ENCODE results near the gene TRAFD1. TPM values are rescaled to one million over a fixed set of nuclear protein-coding genes. Genes with fewer than 3 reads are reported as not detected.

TRAFD1 gene
- total and polyA plus RNA-seq, 2 of the 13 experiments (the other 11 are each of a cell fraction or from before 2014, with no cell fraction given) = 9.5 to 20.9 TPM

GRCh38 chr12:112130441-112130998, 5.2 kb downstream of the TRAFD1 start (continued):
- TF ChIP-seq, protein P1, sequence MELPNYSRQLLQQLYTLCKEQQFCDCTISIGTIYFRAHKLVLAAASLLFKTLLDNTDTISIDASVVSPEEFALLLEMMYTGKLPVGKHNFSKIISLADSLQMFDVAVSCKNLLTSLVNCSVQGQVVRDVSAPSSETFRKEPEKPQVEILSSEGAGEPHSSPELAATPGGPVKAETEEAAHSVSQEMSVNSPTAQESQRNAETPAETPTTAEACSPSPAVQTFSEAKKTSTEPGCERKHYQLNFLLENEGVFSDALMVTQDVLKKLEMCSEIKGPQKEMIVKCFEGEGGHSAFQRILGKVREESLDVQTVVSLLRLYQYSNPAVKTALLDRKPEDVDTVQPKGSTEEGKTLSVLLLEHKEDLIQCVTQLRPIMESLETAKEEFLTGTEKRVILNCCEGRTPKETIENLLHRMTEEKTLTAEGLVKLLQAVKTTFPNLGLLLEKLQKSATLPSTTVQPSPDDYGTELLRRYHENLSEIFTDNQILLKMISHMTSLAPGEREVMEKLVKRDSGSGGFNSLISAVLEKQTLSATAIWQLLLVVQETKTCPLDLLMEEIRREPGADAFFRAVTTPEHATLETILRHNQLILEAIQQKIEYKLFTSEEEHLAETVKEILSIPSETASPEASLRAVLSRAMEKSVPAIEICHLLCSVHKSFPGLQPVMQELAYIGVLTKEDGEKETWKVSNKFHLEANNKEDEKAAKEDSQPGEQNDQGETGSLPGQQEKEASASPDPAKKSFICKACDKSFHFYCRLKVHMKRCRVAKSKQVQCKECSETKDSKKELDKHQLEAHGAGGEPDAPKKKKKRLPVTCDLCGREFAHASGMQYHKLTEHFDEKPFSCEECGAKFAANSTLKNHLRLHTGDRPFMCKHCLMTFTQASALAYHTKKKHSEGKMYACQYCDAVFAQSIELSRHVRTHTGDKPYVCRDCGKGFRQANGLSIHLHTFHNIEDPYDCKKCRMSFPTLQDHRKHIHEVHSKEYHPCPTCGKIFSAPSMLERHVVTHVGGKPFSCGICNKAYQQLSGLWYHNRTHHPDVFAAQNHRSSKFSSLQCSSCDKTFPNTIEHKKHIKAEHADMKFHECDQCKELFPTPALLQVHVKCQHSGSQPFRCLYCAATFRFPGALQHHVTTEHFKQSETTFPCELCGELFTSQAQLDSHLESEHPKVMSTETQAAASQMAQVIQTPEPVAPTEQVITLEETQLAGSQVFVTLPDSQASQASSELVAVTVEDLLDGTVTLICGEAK (IDR thresholded peaks at IDR 0.05) = no peak
- TF ChIP-seq, protein P1 (CRISPR knock-in tag; IDR thresholded peaks at IDR 0.05) = no peak
- TF ChIP-seq FOXA3 (CRISPR knock-in tag; IDR thresholded peaks at IDR 0.05) (peak; percentile 55; the same call in 1 of the 2 replicates), ATF5 (CRISPR knock-in tag; IDR thresholded peaks at IDR 0.05; ENCODE audit: low read depth) (no peak)
